SK-N-SH treated with all-trans-retinoic acid at 6 μM for 48 hours (cell line): ENCODE data around the gene SIL1.

Experiments used
- ATAC-seq: fragments of 200-7000 bp; cut with Tn5 transposase; 3 replicates; pipeline ENCODE4 v1.9.1; 2020; ENCODE audit warnings: mild to moderate bottlenecking, moderate library complexity
- ARNTL ChIP-seq: fragments of 450-650 bp; formaldehyde crosslinking; IDR thresholded peaks from 2 replicates; pipeline ENCODE4 v1.5.0; 2020; ENCODE audit warnings: low read depth, mild to moderate bottlenecking, moderate library complexity, borderline replicate concordance
- BACH2 ChIP-seq: fragments of 250-450 bp; sonication (Bioruptor Pico); IDR thresholded peaks from 2 replicates; pipeline ENCODE4 v1.9.0; 2021; ENCODE audit warnings: mild to moderate bottlenecking, borderline replicate concordance
- CREB5 ChIP-seq: fragments of 250-450 bp; sonication (Bioruptor Pico); IDR thresholded peaks from 2 replicates; pipeline ENCODE4 v1.5.1; 2020; ENCODE audit warnings: low read depth, mild to moderate bottlenecking, moderate library complexity
- CSDC2 ChIP-seq: fragments of 250-450 bp; sonication (Bioruptor Pico); IDR thresholded peaks from 2 replicates; pipeline ENCODE4 v1.5.0; 2020; ENCODE audit warnings: mild to moderate bottlenecking, moderate library complexity
- CSRNP3 ChIP-seq: fragments of 250-450 bp; sonication (Bioruptor Pico); IDR thresholded peaks from 2 replicates; pipeline ENCODE4 v1.5.1; 2021; ENCODE audit warnings: mild to moderate bottlenecking, moderate library complexity
- GLIS3 ChIP-seq: fragments of 250-450 bp; sonication (Bioruptor Pico); IDR thresholded peaks from 2 replicates; pipeline ENCODE4 v1.5.0; 2020; ENCODE audit warnings: mild to moderate bottlenecking, moderate library complexity
- OSR1 ChIP-seq: fragments of 250-450 bp; sonication (Bioruptor Pico); IDR thresholded peaks from 2 replicates; pipeline ENCODE4 v1.8.0; 2022; ENCODE audit warnings: moderate library complexity, mild to moderate bottlenecking, inconsistent platforms
- PPARA ChIP-seq: fragments of 250-450 bp; sonication (Bioruptor Pico); IDR thresholded peaks from 2 replicates; pipeline ENCODE4 v1.5.0; 2020; ENCODE audit warnings: mild to moderate bottlenecking, borderline replicate concordance
- RARB ChIP-seq: fragments of 250-450 bp; sonication (Bioruptor Pico); IDR thresholded peaks from 2 replicates; pipeline ENCODE4 v1.8.0; 2021; ENCODE audit warnings: mild to moderate bottlenecking, moderate library complexity
- SNAI2 ChIP-seq: fragments of 250-450 bp; sonication (Bioruptor Pico); IDR thresholded peaks from 2 replicates; pipeline ENCODE4 v1.5.0; 2020; ENCODE audit warnings: mild to moderate bottlenecking, moderate library complexity
- TCF4 ChIP-seq: fragments of 250-450 bp; sonication (Bioruptor Pico); IDR thresholded peaks from 2 replicates; pipeline ENCODE4 v1.8.0; 2021; ENCODE audit warnings: mild to moderate bottlenecking, moderate library complexity, borderline replicate concordance
- TOX ChIP-seq: fragments of 250-450 bp; sonication (Bioruptor Pico); IDR thresholded peaks from 2 replicates; pipeline ENCODE4 v1.8.0; 2021; ENCODE audit warnings: mild to moderate bottlenecking, moderate library complexity, borderline replicate concordance
- TSHZ2 ChIP-seq: fragments of 250-450 bp; sonication (Bioruptor Pico); IDR thresholded peaks from 2 replicates; pipeline ENCODE4 v1.5.0; 2020; ENCODE audit warnings: mild to moderate bottlenecking, moderate library complexity
- ZC3H10 ChIP-seq: fragments of 250-450 bp; sonication (Bioruptor Pico); IDR thresholded peaks from 2 replicates; pipeline ENCODE4 v1.5.1; 2021; ENCODE audit warnings: mild to moderate bottlenecking, moderate library complexity
- ZFP3 ChIP-seq: fragments of 250-450 bp; sonication (Bioruptor Pico); IDR thresholded peaks from 2 replicates; pipeline ENCODE4 v1.5.0; 2020; ENCODE audit warnings: mild to moderate bottlenecking, moderate library complexity
- ZFP30 ChIP-seq: fragments of 450-650 bp; formaldehyde crosslinking; IDR thresholded peaks from 2 replicates; pipeline ENCODE4 v1.5.0; 2022; ENCODE audit warnings: mild to moderate bottlenecking, moderate library complexity
- ZNF70 ChIP-seq: fragments of 450-650 bp; formaldehyde crosslinking; IDR thresholded peaks from 2 replicates; pipeline ENCODE4 v1.5.0; 2020; ENCODE audit warnings: mild to moderate bottlenecking, moderate library complexity
- ZNF8 ChIP-seq: fragments of 450-650 bp; formaldehyde crosslinking; IDR thresholded peaks from 2 replicates; pipeline ENCODE4 v1.5.0; 2020; ENCODE audit warnings: mild to moderate bottlenecking, moderate library complexity
- TF ChIP-seq, protein P1 (sequence below): fragments of 250-450 bp; sonication (Bioruptor Pico); IDR thresholded peaks from 2 replicates; pipeline ENCODE4 v1.8.0; 2020; ENCODE audit warnings: mild to moderate bottlenecking, moderate library complexity, borderline replicate concordance

Gene SIL1

GRCh38 chr5:139118804-139119203 is 79.4 kb downstream of the SIL1 start (continued):
- no peak for TF ChIP-seq ZNF8 (CRISPR knock-in tag)
- TF ChIP-seq, all 23 proteins: peak for 0

- no peak for ATAC-seq
- TF ChIP-seq RARB (CRISPR knock-in tag) (no peak), CSRNP3 (CRISPR knock-in tag) (no peak), ZFP3 (CRISPR knock-in tag) (no peak), TSHZ2 (CRISPR knock-in tag) (no peak), OSR1 (no peak), CSDC2 (CRISPR knock-in tag) (no peak), ARNTL (CRISPR knock-in tag) (no peak), BACH2 (CRISPR knock-in tag) (no peak), GLIS3 (CRISPR knock-in tag) (no peak), PPARA (CRISPR knock-in tag) (no peak), SNAI2 (CRISPR knock-in tag) (no peak), ZC3H10 (CRISPR knock-in tag) (no peak), TCF4 (CRISPR knock-in tag) (no peak), ZNF8 (CRISPR knock-in tag) (no peak)
These were observed 80.8 kb downstream of the SIL1 start for GRCh38 chr5:139117342-139117884.

- TF ChIP-seq ZFP30 (CRISPR knock-in tag), result no peak
- no peak for TF ChIP-seq SNAI2 (CRISPR knock-in tag)
- no peak for TF ChIP-seq RARB (CRISPR knock-in tag)
- no peak for TF ChIP-seq TOX
- TF ChIP-seq ZC3H10 (CRISPR knock-in tag), result no peak
- TF ChIP-seq, protein P1, sequence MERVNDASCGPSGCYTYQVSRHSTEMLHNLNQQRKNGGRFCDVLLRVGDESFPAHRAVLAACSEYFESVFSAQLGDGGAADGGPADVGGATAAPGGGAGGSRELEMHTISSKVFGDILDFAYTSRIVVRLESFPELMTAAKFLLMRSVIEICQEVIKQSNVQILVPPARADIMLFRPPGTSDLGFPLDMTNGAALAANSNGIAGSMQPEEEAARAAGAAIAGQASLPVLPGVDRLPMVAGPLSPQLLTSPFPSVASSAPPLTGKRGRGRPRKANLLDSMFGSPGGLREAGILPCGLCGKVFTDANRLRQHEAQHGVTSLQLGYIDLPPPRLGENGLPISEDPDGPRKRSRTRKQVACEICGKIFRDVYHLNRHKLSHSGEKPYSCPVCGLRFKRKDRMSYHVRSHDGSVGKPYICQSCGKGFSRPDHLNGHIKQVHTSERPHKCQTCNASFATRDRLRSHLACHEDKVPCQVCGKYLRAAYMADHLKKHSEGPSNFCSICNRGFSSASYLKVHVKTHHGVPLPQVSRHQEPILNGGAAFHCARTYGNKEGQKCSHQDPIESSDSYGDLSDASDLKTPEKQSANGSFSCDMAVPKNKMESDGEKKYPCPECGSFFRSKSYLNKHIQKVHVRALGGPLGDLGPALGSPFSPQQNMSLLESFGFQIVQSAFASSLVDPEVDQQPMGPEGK (CRISPR knock-in tag), result no peak
- no peak for TF ChIP-seq TSHZ2 (CRISPR knock-in tag)
- TF ChIP-seq OSR1, result no peak
- no peak for TF ChIP-seq CSRNP3 (CRISPR knock-in tag)
- no peak for TF ChIP-seq ZNF70 (CRISPR knock-in tag)
- no peak for TF ChIP-seq CREB5 (CRISPR knock-in tag)
- no peak for ATAC-seq
These were observed 82.0 kb downstream of the SIL1 start for GRCh38 chr5:139116100-139116655.
